Ishikawa (cell line): ENCODE results near the gene TNFRSF1A.
A peak's percentile ranks its signal among the peaks of the same experiment; 100 is the strongest.

Experiments
- CEBPB ChIP-seq: IDR thresholded peaks from 2 replicates; pipeline ENCODE4 v1.6.1; 2012
- CREB1 ChIP-seq: IDR thresholded peaks from 2 replicates; pipeline ENCODE4 v1.6.1; 2012; ENCODE audit warnings: low read depth
- EGR1 ChIP-seq: IDR thresholded peaks from 2 replicates; pipeline ENCODE4 v1.6.1; 2012
- EP300 ChIP-seq: IDR thresholded peaks from 2 replicates; pipeline ENCODE4 v1.6.1; 2012; ENCODE audit warnings: borderline replicate concordance
- FOXM1 ChIP-seq: IDR thresholded peaks from 2 replicates; pipeline ENCODE4 v1.6.1; 2012; ENCODE audit warnings: low read depth, borderline replicate concordance
- MAX ChIP-seq: IDR thresholded peaks from 2 replicates; pipeline ENCODE4 v1.6.1; 2012
- NFIC ChIP-seq: IDR thresholded peaks from 2 replicates; pipeline ENCODE4 v1.6.1; 2012
- RAD21 ChIP-seq: IDR thresholded peaks from 2 replicates; pipeline ENCODE4 v1.6.1; 2012; ENCODE audit warnings: low read depth
- REST ChIP-seq: IDR thresholded peaks from 2 replicates; pipeline ENCODE4 v1.6.1; 2012; ENCODE audit warnings: low read depth, mild to moderate bottlenecking
- TAF1 ChIP-seq: IDR thresholded peaks from 2 replicates; pipeline ENCODE4 v1.6.1; 2012; ENCODE audit warnings: low read depth, mild to moderate bottlenecking
- TCF12 ChIP-seq: IDR thresholded peaks from 2 replicates; pipeline ENCODE4 v1.6.1; 2012; ENCODE audit warnings: low read depth
- TEAD4 ChIP-seq: IDR thresholded peaks from 2 replicates; pipeline ENCODE4 v1.6.1; 2012
- USF1 ChIP-seq: IDR thresholded peaks from 2 replicates; pipeline ENCODE4 v1.6.1; 2012
- YY1 ChIP-seq: IDR thresholded peaks from 2 replicates; pipeline ENCODE4 v1.6.1; 2012; ENCODE audit warnings: low read depth
- ZBTB7A ChIP-seq: IDR thresholded peaks from 2 replicates; pipeline ENCODE4 v1.6.1; 2012; ENCODE audit warnings: low read depth

The TNFRSF1A gene

GRCh38 chr12:6374786-6375160 is 32.9 kb upstream of the TNFRSF1A start:
- TF ChIP-seq CREB1: no peak
- TF ChIP-seq USF1: no peak
- TF ChIP-seq ZBTB7A: no peak
- no peak for TF ChIP-seq YY1

- TF ChIP-seq EP300: no peak
- TF ChIP-seq ZBTB7A: no peak
- TF ChIP-seq TCF12: no peak
- no peak for TF ChIP-seq TEAD4
- TF ChIP-seq RAD21: no peak
- no peak for TF ChIP-seq USF1
- no peak for TF ChIP-seq REST
- no peak for TF ChIP-seq MAX
- TF ChIP-seq NFIC: no peak
- TF ChIP-seq FOXM1: no peak
- no peak for TF ChIP-seq TAF1
- TF ChIP-seq YY1: no peak
- no peak for TF ChIP-seq EGR1
- no peak for TF ChIP-seq CEBPB
- TF ChIP-seq CREB1: no peak
These were observed 32.3 kb upstream of the TNFRSF1A start for GRCh38 chr12:6374028-6374785.

- peak; percentile 84 for TF ChIP-seq NFIC
- 0 out of 2 replicates have a peak, but pooled peaks have one; percentile 52 for TF ChIP-seq YY1
- TF ChIP-seq ZBTB7A: no peak
- TF ChIP-seq RAD21: no peak
- no peak for TF ChIP-seq REST
- peak; percentile 91 for TF ChIP-seq EP300
- TF ChIP-seq FOXM1: peak; percentile 80
- peak; percentile 1; the same call in 1 of the 2 replicates for TF ChIP-seq TAF1
- TF ChIP-seq TEAD4: peak; percentile 68
- TF ChIP-seq MAX: peak; percentile 80
- TF ChIP-seq USF1: peak; percentile 43; the same call in 1 of the 2 replicates
- TF ChIP-seq TCF12: peak; percentile 95
These were observed 31.3 kb upstream of the TNFRSF1A start for GRCh38 chr12:6373022-6373787.

- peak; percentile 14; the same call in 1 of the 2 replicates for TF ChIP-seq CEBPB
- peak; percentile 87 for TF ChIP-seq EP300
- peak; percentile 74; the same call in 1 of the 2 replicates for TF ChIP-seq FOXM1
- TF ChIP-seq MAX: peak; percentile 74
- TF ChIP-seq YY1: peak; percentile 63
- no peak for TF ChIP-seq RAD21
- no peak for TF ChIP-seq EGR1
- peak; percentile 92 for TF ChIP-seq TEAD4
- TF ChIP-seq ZBTB7A: 0 out of 2 replicates have a peak, but pooled peaks have one; percentile 60
- TF ChIP-seq TCF12: peak; percentile 93
- TF ChIP-seq USF1: no peak
- TF ChIP-seq NFIC: no peak; the same call in none of the 2 replicates
- 0 out of 2 replicates have a peak, but pooled peaks have one; percentile 41 for TF ChIP-seq TAF1
- TF ChIP-seq REST: no peak
- no peak for TF ChIP-seq CREB1
These were observed 30.6 kb upstream of the TNFRSF1A start for GRCh38 chr12:6372403-6373003.
